PC-9 (cell line): ENCODE data around the gene DPEP3. TPM values are rescaled to one million over a fixed set of nuclear protein-coding genes. Genes with fewer than 3 reads are reported as not detected.

Experiments used
- BruUV-seq: library from RNA; stranded (reverse); fragments of 400-500 nt; replicated peaks from 2 replicates; lab custom pipeline; 2021; lab: Mats Ljungman, UMichigan
- CTCF ChIA-PET: fragments of 300-600 bp; sonication (Branson Sonifier 250); formaldehyde crosslinking; loops from one replicate; lab custom pipeline; 2022; ENCODE audit warnings: antibody characterized with exemption; lab: Charles Lee
- POLR2A ChIA-PET: fragments of 300-600 bp; sonication (Branson Sonifier 250); formaldehyde crosslinking; loops from one replicate; lab custom pipeline; 2022; ENCODE audit warnings: antibody characterized with exemption; ENCODE audit not compliant: unreplicated experiment; lab: Charles Lee
- DNase-seq, 2 experiments: peaks; one replicate each; pipeline versions ENCODE4 v3.0.0 to v3.0.0-alpha.2; 2015 to 2022; ENCODE audit warnings: mixed read lengths in 1 of 2
- H2AFZ ChIP-seq: fragments of 200-600 bp; sonication (generic); 2 replicates; pipeline ENCODE4 v1.8.1; 2017; ENCODE audit warnings: antibody characterized with exemption
- H3F3A ChIP-seq: fragments of 200-600 bp; sonication (generic); 2 replicates; pipeline ENCODE4 v1.8.1; 2017; ENCODE audit warnings: antibody characterized with exemption, mild to moderate bottlenecking, low read depth; ENCODE audit not compliant: insufficient read depth
- H3K27ac ChIP-seq: fragments of 200-600 bp; sonication (generic); 2 replicates; pipeline ENCODE4 v1.6.1; 2016; ENCODE audit warnings: mixed run types
- H3K27me3 ChIP-seq: fragments of 200-600 bp; sonication (generic); 2 replicates; pipeline ENCODE4 v1.6.1; 2016; ENCODE audit warnings: low read depth, mixed run types; ENCODE audit not compliant: insufficient read depth
- H3K36me3 ChIP-seq: fragments of 200-600 bp; sonication (generic); 2 replicates; pipeline ENCODE4 v1.6.1; 2016; ENCODE audit warnings: low read depth, mixed run types
- H3K4me1 ChIP-seq: fragments of 200-600 bp; sonication (generic); replicated peaks from 2 replicates; pipeline ENCODE4 v1.6.1; 2016; ENCODE audit warnings: mixed run types; ENCODE audit not compliant: insufficient read depth
- H3K4me2 ChIP-seq: fragments of 200-600 bp; sonication (generic); 2 replicates; pipeline ENCODE4 v1.6.1; 2017; ENCODE audit warnings: mixed run types
- H3K4me3 ChIP-seq: fragments of 200-600 bp; sonication (generic); 2 replicates; pipeline ENCODE4 v1.6.1; 2016; ENCODE audit warnings: mixed run types
- H3K79me2 ChIP-seq: fragments of 200-600 bp; sonication (generic); 2 replicates; pipeline ENCODE4 v1.6.1; 2017; ENCODE audit warnings: low read depth, mixed run types
- H3K9me2 ChIP-seq: fragments of 200-600 bp; sonication (generic); 2 replicates; pipeline ENCODE4 v1.8.1; 2017; ENCODE audit warnings: mild to moderate bottlenecking; ENCODE audit not compliant: insufficient read depth
- H3K9me3 ChIP-seq: fragments of 200-600 bp; sonication (generic); 2 replicates; pipeline ENCODE4 v1.8.1; 2016; ENCODE audit warnings: low read depth; ENCODE audit not compliant: insufficient read depth
- H4K20me1 ChIP-seq: fragments of 200-600 bp; sonication (generic); 2 replicates; pipeline ENCODE4 v1.8.1; 2017; ENCODE audit not compliant: insufficient read depth
- CTCF ChIP-seq: fragments of 200-600 bp; sonication (generic); conservative IDR thresholded peaks from 2 replicates; pipeline ENCODE4 v1.6.1; 2017; ENCODE audit warnings: mixed run types, antibody characterized with exemption, mild to moderate bottlenecking, moderate library complexity
- EZH2 ChIP-seq: fragments of 200-600 bp; sonication (generic); IDR thresholded peaks from 2 replicates; pipeline ENCODE4 v1.8.0; 2017; ENCODE audit warnings: antibody characterized with exemption, low read depth
- intact Hi-C: fragments of 100-400 bp; cut with micrococcal nuclease; formaldehyde crosslinking; loops from one replicate; pipeline ENCODE4 v1.10.0; 2022; ENCODE audit not compliant: unreplicated experiment
- total RNA-seq: library from RNA; stranded (reverse); gene quantifications from 2 replicates; pipeline ENCODE4 v1.2.3, GENCODE V29; 2021

DPEP3 gene
- total RNA-seq, 1 experiment from 2014 or later, result not detected

GRCh38 chr16:67946966-67947558, 33.2 kb downstream of the DPEP3 start:
- Histone ChIP-seq H3K9me3 (no peaks in the 10 kb centered on the region), H3K27ac (no peak overlapping the region), H3K79me2 (no peaks in the 10 kb centered on the region), H3K9me2 (no peaks in the 10 kb centered on the region), H4K20me1 (peaks cover 6% of the 10 kb centered on the region), H3K27me3 (no peaks in the 10 kb centered on the region), H3K4me2 (no peak overlapping the region), H2AFZ (no peak overlapping the region), H3F3A (peaks cover 2% of the 10 kb centered on the region; the same call in 1 of the 2 replicates), H3K4me3 (no peak overlapping the region), H3K36me3 (no peaks in the 10 kb centered on the region), H3K4me1 (no peaks in the 10 kb centered on the region)
- ChIA-PET POLR2A (interaction anchor here (0.5 kb wide), 1 partner anchor 20 kb away, joined by 3 read pairs; no protein-coding TSS in a partner anchor), CTCF (interaction anchor here (0.6 kb wide), 1 partner anchor 369 kb away, joined by 3 read pairs; no protein-coding TSS in a partner anchor)
- TF ChIP-seq CTCF (no peak), EZH2 (no peak)
- intact Hi-C loops, result loop anchor here (10.0 kb wide), 1 partner anchor 98 kb away; no protein-coding TSS in a partner anchor
- no peak for DNase-seq
- no TSS peak for BruUV-seq

GRCh38 chr16:67946128-67946569, 34.1 kb downstream of the DPEP3 start:
- no peak overlapping the region for H2AFZ ChIP-seq
- CTCF ChIA-PET, result no interaction called here

GRCh38 chr16:67945392-67945933, 34.8 kb downstream of the DPEP3 start:
- Histone ChIP-seq H2AFZ (no peak overlapping the region), H3K4me3 (no peak overlapping the region), H3K36me3 (no peaks in the 10 kb centered on the region), H3K79me2 (no peaks in the 10 kb centered on the region), H3K9me2 (no peaks in the 10 kb centered on the region), H3F3A (peaks cover 14% of the 10 kb centered on the region), H3K27ac (no peak overlapping the region), H3K9me3 (no peaks in the 10 kb centered on the region), H3K27me3 (no peaks in the 10 kb centered on the region), H3K4me2 (no peak overlapping the region), H3K4me1 (no peaks in the 10 kb centered on the region), H4K20me1 (peaks cover 14% of the 10 kb centered on the region)
- POLR2A ChIA-PET, result no interaction called here
- no peak for DNase-seq
- CTCF ChIA-PET, result no interaction called here
- no TSS peak for BruUV-seq
- intact Hi-C loops, result loop anchor here (10.0 kb wide), 1 partner anchor 99 kb away; no protein-coding TSS in a partner anchor
- TF ChIP-seq CTCF, result no peak
- no peak for TF ChIP-seq EZH2

More at GRCh38 chr16:67946128-67946569, 34.1 kb downstream of the DPEP3 start:
- no peaks in the 10 kb centered on the region for H3K9me2 ChIP-seq
- H4K20me1 ChIP-seq, result peaks cover 14% of the 10 kb centered on the region
- no peak overlapping the region for H3K4me3 ChIP-seq
- H3K36me3 ChIP-seq, result no peaks in the 10 kb centered on the region
- H3K4me2 ChIP-seq, result no peak overlapping the region
- H3K27ac ChIP-seq, result no peak overlapping the region
- H3K27me3 ChIP-seq, result no peaks in the 10 kb centered on the region
- H3K9me3 ChIP-seq, result no peaks in the 10 kb centered on the region
- no peak for TF ChIP-seq EZH2
- TF ChIP-seq CTCF, result no peak
- BruUV-seq, result no TSS peak
- POLR2A ChIA-PET, result no interaction called here
- intact Hi-C loops, result loop anchor here (10.0 kb wide), 1 partner anchor 99 kb away; no protein-coding TSS in a partner anchor
- H3K79me2 ChIP-seq, result no peaks in the 10 kb centered on the region
- no peak for DNase-seq
- H3F3A ChIP-seq, result peaks cover 9% of the 10 kb centered on the region
- no peaks in the 10 kb centered on the region for H3K4me1 ChIP-seq
